NCI-H2171 (cell line): ENCODE data around the gene SPTBN4.
"Not testable (repeated sequence)": the region's sequence is repeated elsewhere in the genome, so short reads cannot be mapped to it uniquely, and the experiment has no call there.

Source experiments
- DNase-seq: peaks from one replicate; lab custom pipeline; 2025; lab: John Stamatoyannopoulos, UW

Gene SPTBN4

DNA sequence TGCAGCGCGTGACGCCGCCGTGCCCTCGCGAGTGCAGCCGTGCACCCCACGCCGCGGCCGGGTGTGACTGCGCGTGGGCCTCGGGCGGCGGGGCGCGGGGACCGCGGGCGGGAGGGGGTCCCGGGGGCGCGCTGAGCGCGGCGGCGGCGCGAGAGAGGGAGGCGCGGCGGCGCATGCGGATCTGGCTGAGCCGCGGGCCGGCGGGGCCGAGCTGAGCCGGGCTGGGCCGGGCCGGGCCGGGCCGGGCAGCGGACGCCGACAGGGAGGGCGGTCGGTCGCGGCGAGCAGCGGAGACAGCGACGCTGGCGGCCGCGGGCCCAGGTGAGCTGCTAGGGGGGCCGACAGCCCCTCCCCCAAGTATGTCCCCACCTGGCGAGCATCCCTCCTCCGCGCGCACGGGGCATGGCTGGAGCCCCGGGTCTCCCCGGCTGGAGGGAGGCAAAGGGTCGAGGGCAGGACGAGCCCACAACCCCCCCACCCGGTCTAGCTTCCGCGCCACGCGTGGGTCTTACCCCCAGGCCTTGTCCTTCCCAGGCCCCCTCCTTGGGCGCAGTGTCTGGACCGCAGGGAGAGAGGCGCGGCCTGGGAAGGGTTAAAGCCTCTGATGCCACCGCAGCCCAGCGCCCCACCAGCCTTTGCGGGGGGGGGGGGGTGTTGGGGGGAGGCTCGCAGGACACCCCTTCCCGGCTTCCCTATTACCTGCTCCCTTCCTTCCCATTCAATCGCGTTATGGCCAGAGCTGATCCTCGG, at the start of gene SPTBN4:
Gene SPTBN4 (plus strand): TSS at position 17 of the 750 bp plus-strand sequence. CDS start 5,621 bp downstream, outside the sequence.
- DNase-seq, result no peak

GRCh38 chr19:40417643-40417981, 49.2 kb upstream of the SPTBN4 start:
- DNase-seq, result no peak

- no peak for DNase-seq
Measured at GRCh38 chr19:40418040-40418439, 48.8 kb upstream of the SPTBN4 start.

GRCh38 chr19:40419066-40419612, 47.7 kb upstream of the SPTBN4 start:
- DNase-seq, result peak; percentile 42

DNA sequence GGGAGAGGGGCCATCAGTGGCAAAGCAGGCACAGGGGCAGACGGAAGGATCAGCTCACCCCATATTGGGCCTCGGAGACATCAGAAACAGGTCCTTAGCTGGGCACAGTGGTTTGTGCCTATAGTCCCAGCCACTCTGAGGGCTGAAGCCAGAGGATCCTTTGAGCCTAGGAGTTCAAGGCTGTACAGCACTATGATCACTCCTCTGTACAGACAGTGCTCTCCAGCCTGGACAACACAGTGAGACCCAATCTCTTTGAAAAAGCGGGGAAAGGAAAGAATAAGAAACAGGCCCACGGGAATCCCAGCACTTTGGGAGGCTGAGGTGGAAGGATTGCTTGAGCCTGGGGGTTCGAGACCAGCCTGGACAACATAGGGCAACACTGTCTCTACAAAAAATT, 47.0 kb upstream of the SPTBN4 start:
- DNase-seq, result no peak

GRCh38 chr19:40420451-40420765, 46.4 kb upstream of the SPTBN4 start:
- DNase-seq, result no peak

DNA sequence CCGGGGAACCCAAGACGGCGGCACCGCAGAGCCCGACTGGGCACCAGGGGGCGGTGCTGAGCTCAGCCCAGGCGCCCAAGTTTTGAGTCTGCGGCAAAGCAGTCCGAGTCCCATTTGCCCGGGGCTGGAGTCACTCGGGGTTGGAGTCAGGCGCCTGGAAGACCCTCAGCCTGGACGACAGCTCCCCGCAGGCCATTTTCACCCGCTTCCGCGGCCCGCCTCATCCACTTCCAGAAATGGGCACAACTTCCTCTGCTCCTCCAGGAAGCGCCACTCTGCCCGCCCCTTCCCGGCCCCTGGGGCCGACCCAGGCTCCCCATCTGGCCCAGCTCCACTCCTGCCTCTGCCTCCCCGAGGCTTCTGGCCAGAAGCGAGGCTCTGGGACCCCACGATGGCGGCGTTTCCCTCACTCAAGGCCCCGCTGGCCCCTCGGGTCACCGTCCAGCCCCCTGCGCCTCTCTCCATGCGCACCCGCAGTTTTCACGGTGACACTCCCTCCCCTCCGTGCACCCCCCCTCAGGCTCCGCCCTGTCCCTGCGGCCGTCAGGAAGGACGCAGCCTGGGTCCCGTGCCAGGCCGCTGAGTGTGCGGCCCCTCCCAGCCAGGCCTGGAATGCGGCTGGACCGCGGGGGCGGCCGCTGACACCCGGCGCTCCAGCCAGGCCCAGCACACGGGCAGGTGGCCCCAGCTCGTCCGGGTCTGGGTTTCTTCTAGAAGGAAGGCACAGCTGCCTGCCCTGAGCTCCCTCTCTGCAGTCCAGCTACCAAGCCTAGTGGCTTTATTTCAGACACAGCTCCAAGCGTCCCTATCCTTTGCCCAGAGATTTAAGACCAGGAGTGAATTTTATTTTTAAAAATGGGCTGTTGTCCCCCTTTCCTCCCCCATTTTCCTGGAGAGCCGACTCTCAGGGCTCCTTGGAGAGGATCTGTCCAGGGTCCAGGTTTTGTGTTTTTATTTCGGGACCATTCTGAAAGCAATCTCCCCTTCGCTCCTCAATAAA, 45.7 kb upstream of the SPTBN4 start:
- peak; percentile 59 for DNase-seq

DNA sequence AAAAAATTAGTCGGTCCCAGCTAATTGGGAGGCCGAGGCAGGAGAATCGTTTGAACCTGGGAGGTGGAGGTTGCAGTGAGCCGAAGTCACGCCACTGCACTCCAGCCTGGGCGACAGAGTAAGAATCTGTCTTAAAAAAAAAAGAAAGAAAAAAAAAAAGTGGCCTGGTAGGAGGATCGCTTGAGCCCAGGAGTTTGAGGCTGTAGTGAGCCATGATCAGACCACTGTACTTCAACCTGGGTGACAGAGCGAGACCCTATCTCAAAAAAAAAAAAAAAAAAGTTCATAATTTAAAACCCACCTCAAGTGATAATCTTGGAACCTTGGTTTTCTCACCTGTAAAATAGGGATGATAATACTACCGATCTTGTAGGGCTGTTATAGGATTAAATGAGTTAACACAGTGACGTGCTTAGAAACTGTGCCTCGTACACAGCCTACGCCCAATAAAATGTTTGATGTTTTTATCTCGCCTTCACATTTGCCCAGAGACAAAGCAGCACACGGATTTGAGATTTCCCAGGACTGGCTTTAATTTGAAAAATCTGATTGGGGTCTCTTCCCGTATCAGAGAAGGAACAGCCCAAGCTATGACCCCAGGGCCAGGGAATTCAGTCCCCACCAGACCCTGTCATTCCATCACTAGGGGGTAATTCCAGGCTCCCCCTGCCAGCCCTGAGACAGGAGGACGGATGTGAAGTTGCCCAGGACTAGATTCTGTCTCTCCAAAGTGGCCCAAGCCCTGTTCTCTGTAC, 44.6 kb upstream of the SPTBN4 start:
- DNase-seq, result no peak

DNA sequence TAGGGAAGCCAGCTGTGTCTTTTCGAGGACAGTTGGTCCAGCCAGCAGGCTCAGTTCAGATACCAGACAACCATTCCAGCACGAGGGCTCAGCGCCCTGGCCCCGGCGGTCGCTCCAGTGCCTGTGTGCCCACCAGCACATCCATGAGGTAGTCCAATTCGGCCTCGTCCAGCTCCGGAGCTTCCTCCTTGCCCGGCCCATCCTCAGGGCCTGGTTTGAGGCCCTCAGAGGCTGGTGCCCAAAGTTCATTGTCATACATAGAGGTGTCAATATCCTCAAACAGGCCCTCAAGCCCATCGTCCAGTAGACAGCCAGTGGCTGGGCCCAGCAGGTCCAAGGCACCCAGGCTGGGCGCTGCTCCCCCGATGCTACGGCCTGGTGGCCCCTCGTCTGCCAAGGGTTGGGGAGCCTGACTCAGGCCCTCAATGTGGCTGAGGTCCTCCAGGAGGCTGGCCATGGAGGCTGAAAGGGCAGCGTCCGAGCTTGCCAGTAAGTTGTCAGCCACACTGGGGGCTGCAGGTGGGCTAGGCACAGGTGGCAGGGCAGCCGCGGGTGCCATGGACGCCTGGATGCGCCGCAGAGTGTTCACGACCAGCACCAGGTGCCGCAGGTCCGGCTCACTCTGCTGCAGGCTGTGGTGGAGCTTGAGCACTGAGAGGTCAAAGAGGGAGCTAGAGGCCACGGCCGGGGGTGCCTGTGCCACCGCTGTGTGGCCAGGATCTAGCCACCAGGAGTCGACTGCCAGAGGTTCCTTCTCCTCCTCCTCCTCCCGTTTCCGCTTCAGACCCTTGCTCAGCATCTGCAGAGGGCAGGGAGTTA, 43.8 kb upstream of the SPTBN4 start:
- no peak for DNase-seq

DNA sequence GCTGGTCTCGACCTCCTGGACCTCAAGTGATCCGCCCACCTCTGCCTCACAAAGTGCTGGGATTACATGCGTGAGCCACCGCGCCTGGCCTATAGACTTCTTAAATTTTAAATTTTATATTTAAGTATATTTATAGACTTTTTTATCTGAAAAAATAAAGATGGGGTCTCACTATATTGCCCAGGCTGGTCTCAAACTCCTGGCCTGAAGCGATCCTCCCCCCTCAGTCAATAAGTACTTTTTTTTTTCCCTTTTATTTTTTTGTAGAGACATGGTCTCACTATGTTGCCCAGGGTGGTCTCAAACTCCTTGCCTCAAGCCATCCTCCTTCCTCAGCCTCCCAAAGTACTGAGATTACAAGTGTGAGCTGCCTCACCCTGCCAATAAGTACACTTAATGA, 42.9 kb upstream of the SPTBN4 start:
- no peak for DNase-seq

GRCh38 chr19:40424637-40425449, 42.0 kb upstream of the SPTBN4 start:
- no peak for DNase-seq

GRCh38 chr19:40425450-40426287, 41.1 kb upstream of the SPTBN4 start, which contains the start of gene SERTAD1:
Gene SERTAD1 (minus strand): TSS chr19:40425992. CDS start chr19:40423546, 2,446 bp downstream.
- DNase-seq, result peak; percentile 99

GRCh38 chr19:40428197-40428596, 38.6 kb upstream of the SPTBN4 start:
- not testable (repeated sequence) for DNase-seq

DNA sequence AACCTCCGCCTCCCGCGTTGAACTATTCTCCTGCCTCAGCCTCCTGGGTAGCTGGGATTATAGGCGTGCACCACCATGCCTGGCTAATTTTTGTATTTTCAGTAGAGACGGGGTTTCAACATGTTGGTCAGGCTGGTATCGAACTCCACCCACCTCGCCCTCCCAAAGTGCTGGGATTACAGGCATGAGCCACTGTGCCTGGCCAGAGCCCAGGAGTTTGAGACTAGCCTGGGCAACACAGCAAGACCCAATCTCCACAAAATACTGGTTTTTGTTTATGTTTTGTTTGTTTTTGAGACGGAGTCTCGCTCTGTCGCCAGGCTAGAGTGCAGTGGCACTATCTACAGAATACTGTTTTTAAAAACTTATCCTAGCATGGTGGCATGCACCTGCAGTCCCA, 36.6 kb upstream of the SPTBN4 start:
- DNase-seq, result not testable (repeated sequence)

- DNase-seq, result no peak
Measured at GRCh38 chr19:40431698-40432097, 35.1 kb upstream of the SPTBN4 start.

DNA sequence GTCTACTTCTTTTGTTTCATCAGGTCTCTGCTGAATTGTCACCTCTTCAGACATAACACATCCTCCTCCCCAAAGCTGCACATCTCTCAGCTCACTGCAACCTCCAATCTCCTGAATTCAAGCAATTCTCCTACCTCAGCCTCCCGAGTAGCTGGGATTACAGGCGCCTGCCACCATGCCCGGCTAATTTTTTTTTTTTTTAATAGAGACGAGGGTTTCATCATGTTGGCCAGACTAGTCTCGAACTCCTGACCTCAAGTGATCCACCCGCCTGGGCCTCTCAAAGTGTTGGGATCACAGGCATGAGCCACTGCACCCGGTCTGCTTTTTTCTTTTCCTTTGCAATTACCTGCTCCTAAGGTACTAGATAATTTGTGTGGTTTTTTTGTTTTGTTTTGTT, 34.0 kb upstream of the SPTBN4 start:
- not testable (repeated sequence) for DNase-seq

GRCh38 chr19:40433391-40434216, 33.2 kb upstream of the SPTBN4 start:
- peak; percentile 50 for DNase-seq

- DNase-seq, result no peak
Measured at GRCh38 chr19:40438284-40438683, 28.5 kb upstream of the SPTBN4 start.
